SIG-M5 (cell line): Measurements from ENCODE around the gene ANKRD36B.
"Not testable (repeated sequence)": the region's sequence is repeated elsewhere in the genome, so short reads cannot be mapped to it uniquely, and the experiment has no call there.

Experiments used
- DNase-seq: peaks from one replicate; lab custom pipeline; 2025; lab: John Stamatoyannopoulos, UW

Gene ANKRD36B

GRCh38 chr2:97589598-97590510 is at the start of gene ANKRD36B:
Gene ANKRD36B (minus strand): TSS chr2:97589877. CDS start chr2:97589685, 192 bp downstream.
- not testable (repeated sequence) for DNase-seq

- DNase-seq, result not testable (repeated sequence)
Measured at GRCh38 chr2:97626049-97626430, 36.4 kb upstream of the ANKRD36B start.

GRCh38 chr2:97625354-97626048 is 35.8 kb upstream of the ANKRD36B start:
- not testable (repeated sequence) for DNase-seq

GRCh38 chr2:97622976-97623375 is 33.3 kb upstream of the ANKRD36B start:
- not testable (repeated sequence) for DNase-seq

GRCh38 chr2:97620492-97620891 is 30.8 kb upstream of the ANKRD36B start:
- DNase-seq, result not testable (repeated sequence)

- not testable (repeated sequence) for DNase-seq
Measured at GRCh38 chr2:97618939-97619827, 29.5 kb upstream of the ANKRD36B start.

GRCh38 chr2:97617911-97618310 is 28.2 kb upstream of the ANKRD36B start:
- no peak for DNase-seq

GRCh38 chr2:97615746-97616145 is 26.1 kb upstream of the ANKRD36B start:
- not testable (repeated sequence) for DNase-seq

GRCh38 chr2:97611895-97612294 is 22.2 kb upstream of the ANKRD36B start:
- DNase-seq, result not testable (repeated sequence)

GRCh38 chr2:97608745-97609144 is 19.1 kb upstream of the ANKRD36B start:
- not testable (repeated sequence) for DNase-seq

- not testable (repeated sequence) for DNase-seq
Measured at GRCh38 chr2:97605524-97606339, 16.1 kb upstream of the ANKRD36B start.

- not testable (repeated sequence) for DNase-seq
Measured at GRCh38 chr2:97605109-97605508, 15.4 kb upstream of the ANKRD36B start.

GRCh38 chr2:97601537-97601936 is 11.9 kb upstream of the ANKRD36B start:
- not testable (repeated sequence) for DNase-seq

GRCh38 chr2:97596180-97596579 is 6.5 kb upstream of the ANKRD36B start:
- DNase-seq, result not testable (repeated sequence)

GRCh38 chr2:97593520-97593919 is 3.8 kb upstream of the ANKRD36B start:
- DNase-seq, result not testable (repeated sequence)

GRCh38 chr2:97590515-97591394 is 1.1 kb upstream of the ANKRD36B start:
- not testable (repeated sequence) for DNase-seq

- DNase-seq, result not testable (repeated sequence)
Measured at GRCh38 chr2:97589257-97589597, 450 bp downstream of the ANKRD36B start.

GRCh38 chr2:97565674-97566073 is 24.0 kb downstream of the ANKRD36B start:
- DNase-seq, result not testable (repeated sequence)

GRCh38 chr2:97552406-97552805 is 37.3 kb downstream of the ANKRD36B start:
- DNase-seq, result not testable (repeated sequence)

GRCh38 chr2:97550498-97550897 is 39.2 kb downstream of the ANKRD36B start:
- not testable (repeated sequence) for DNase-seq
